Sciatic nerve (tissue), 2 donors: ENCODE results near the gene KTN1. TPM values are rescaled to one million over a fixed set of nuclear protein-coding genes. Genes with fewer than 3 reads are reported as not detected.
A peak's percentile ranks its signal among the peaks of the same experiment; 100 is the strongest.

ENCODE experiments used
- ATAC-seq: fragments of 200-7000 bp; cut with Tn5 transposase; one replicate; pipeline ENCODE4 v1.9.1; 2020; ENCODE audit warnings: mild to moderate bottlenecking, moderate library complexity
- DNase-seq: peaks from one replicate; pipeline ENCODE4 v3.0.0-alpha.2; 2020; ENCODE audit warnings: low spot score
- intact Hi-C: fragments of 100-400 bp; cut with DNase I; formaldehyde crosslinking; loops from one replicate; pipeline ENCODE4 v1.14.2; 2022
- total RNA-seq: library from RNA; stranded (reverse); fragmentation: NEBNext Ultra II Directional; extraction: Animal tissue kit (Norgen Biotek cat#: 25700); gene quantifications from one replicate; pipeline ENCODE4 v1.2.1, GENCODE V29; 2021
- donor health status: DM: no; HTN: no; CAD: no.
- donor health status: DM: no; HTN: no; CAD: no.

Gene KTN1
- total RNA-seq, 1 donor from 2014 or later, result 243 TPM

- ATAC-seq (no peak), DNase-seq (no peak)
- intact Hi-C loops, result no loop called here
Measured at GRCh38 chr14:55568618-55569017, 11.4 kb upstream of the KTN1 start.

- intact Hi-C loops, result no loop called here
- ATAC-seq, result no peak
- no peak for DNase-seq
Measured at GRCh38 chr14:55571125-55571889, 8.7 kb upstream of the KTN1 start.

- ATAC-seq (no peak), DNase-seq (no peak)
- intact Hi-C loops, result no loop called here
Measured at GRCh38 chr14:55572578-55572977, 7.4 kb upstream of the KTN1 start.

- ATAC-seq (no peak), DNase-seq (no peak)
- intact Hi-C loops, result no loop called here
Measured at GRCh38 chr14:55574988-55575387, 5.0 kb upstream of the KTN1 start.

- DNase-seq, result no peak
- intact Hi-C loops, result no loop called here
- no peak for ATAC-seq
Measured at GRCh38 chr14:55577229-55577628, 2.8 kb upstream of the KTN1 start.

GRCh38 chr14:55578511-55578910 lies 1.5 kb upstream of the KTN1 start:
- ATAC-seq (no peak), DNase-seq (no peak)
- intact Hi-C loops, result no loop called here

- DNase-seq (peak; percentile 68), ATAC-seq (peak; percentile 63)
- intact Hi-C loops, result no loop called here
Measured at GRCh38 chr14:55580470-55581341, 699 bp downstream of the KTN1 start.

- ATAC-seq, result no peak
- intact Hi-C loops, result no loop called here
- no peak for DNase-seq
Measured at GRCh38 chr14:55581342-55581771, 1.4 kb downstream of the KTN1 start.

- ATAC-seq (no peak), DNase-seq (no peak)
- intact Hi-C loops, result no loop called here
Measured at GRCh38 chr14:55582746-55583145, 2.7 kb downstream of the KTN1 start.

GRCh38 chr14:55583942-55584468 lies 4.0 kb downstream of the KTN1 start:
- intact Hi-C loops, result no loop called here
- DNase-seq, result no peak
- no peak for ATAC-seq

GRCh38 chr14:55585854-55586253 lies 5.8 kb downstream of the KTN1 start:
- no peak for ATAC-seq
- intact Hi-C loops, result no loop called here

GRCh38 chr14:55586411-55586810 lies 6.4 kb downstream of the KTN1 start:
- DNase-seq, result no peak
- intact Hi-C loops, result no loop called here
- ATAC-seq, result no peak

More at GRCh38 chr14:55585854-55586253, 5.8 kb downstream of the KTN1 start:
- DNase-seq, result no peak

- ATAC-seq (no peak), DNase-seq (no peak)
- intact Hi-C loops, result no loop called here
Measured at GRCh38 chr14:55587847-55588246, 7.8 kb downstream of the KTN1 start.

- intact Hi-C loops, result no loop called here
- ATAC-seq, result peak; percentile 24
- no peak for DNase-seq
Measured at GRCh38 chr14:55588259-55588699, 8.3 kb downstream of the KTN1 start.

- no peak for DNase-seq
- no peak for ATAC-seq
- intact Hi-C loops, result no loop called here
Measured at GRCh38 chr14:55589171-55589570, 9.2 kb downstream of the KTN1 start.

- DNase-seq, result no peak
- intact Hi-C loops, result no loop called here
- no peak for ATAC-seq
Measured at GRCh38 chr14:55592436-55592835, 12.4 kb downstream of the KTN1 start.

GRCh38 chr14:55593698-55594097 lies 13.7 kb downstream of the KTN1 start:
- intact Hi-C loops, result no loop called here
- no peak for DNase-seq
- ATAC-seq, result no peak

GRCh38 chr14:55599250-55599879 lies 19.4 kb downstream of the KTN1 start:
- intact Hi-C loops, result no loop called here
- ATAC-seq, result no peak
- no peak for DNase-seq

- DNase-seq (no peak), ATAC-seq (no peak)
- intact Hi-C loops, result no loop called here
Measured at GRCh38 chr14:55600784-55601561, 21.0 kb downstream of the KTN1 start.
